ENCODE results near the gene C11orf52.

C11orf52 gene

DNA sequence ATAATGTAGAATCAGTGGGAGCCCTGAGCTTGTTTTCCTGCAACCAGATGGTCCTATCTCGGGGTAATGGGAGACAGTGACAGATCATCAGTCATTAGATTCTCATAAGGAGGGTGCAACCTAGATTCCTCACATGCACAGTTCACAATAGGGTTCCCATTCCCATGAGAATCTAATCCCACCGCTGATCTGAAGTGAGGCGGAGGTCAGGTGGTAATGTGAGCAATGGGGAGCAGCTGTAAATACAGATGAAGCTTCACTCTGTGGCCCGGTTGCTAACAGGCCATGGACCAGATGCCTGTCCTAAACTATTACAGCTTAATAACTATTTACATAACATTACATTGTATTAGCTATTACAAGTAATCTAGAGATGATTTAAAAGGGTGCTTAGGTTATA, 35.4 kb downstream of the C11orf52 start:
- Histone ChIP-seq H2BK120ac (ENCODE audit: low read depth, low read length) (no peak overlapping the region), H3K27me3 (ENCODE audit: insufficient read depth, low read length, poor library complexity) (no peaks in the 10 kb centered on the region), H3K4me2 (ENCODE audit: low read length) (no peak overlapping the region), H3K4me1 (ENCODE audit: control insufficient read depth, low read depth, low read length) (no peaks in the 10 kb centered on the region), H3K79me1 (ENCODE audit: low read length) (no peaks in the 10 kb centered on the region), H3K4ac (ENCODE audit: low read depth, low read length) (no peak overlapping the region), H3K18ac (ENCODE audit: low read length) (no peak overlapping the region), H4K8ac (ENCODE audit: low read depth, low read length) (no peak overlapping the region), H4K5ac (ENCODE audit: low read length) (no peak overlapping the region), H3K9ac (ENCODE audit: low read length) (no peak overlapping the region), H2AK5ac (ENCODE audit: low read length) (no peak overlapping the region), H3K27ac (ENCODE audit: low read depth, low read length) (no peak overlapping the region), H3K36me3 (ENCODE audit: control insufficient read depth, insufficient read depth, low read length) (no peaks in the 10 kb centered on the region), H3K79me2 (ENCODE audit: control insufficient read depth, insufficient read depth, low read length) (no peaks in the 10 kb centered on the region), H2BK5ac (ENCODE audit: low read length) (no peak overlapping the region), H3K23ac (ENCODE audit: low read length) (no peak overlapping the region), H2BK15ac (replicated peaks; ENCODE audit: low read depth) (no peak overlapping the region), H3K56ac (ENCODE audit: low read length) (no peak overlapping the region), H3K4me3 (ENCODE audit: low read length) (no peak overlapping the region)
- no CpG with 5 or more reads among the region's 4 CpGs for WGBS (ENCODE audit: extremely low coverage, insufficient coverage, low lambda C conversion rate)
- DNase-seq, result no peak

GRCh38 chr11:111957663-111958444, 39.1 kb downstream of the C11orf52 start:
- no peak overlapping the region for H3K4ac ChIP-seq (ENCODE audit: low read depth, low read length)
- H3K18ac ChIP-seq (ENCODE audit: low read length), result no peak overlapping the region
- no peak overlapping the region for H2AK5ac ChIP-seq (ENCODE audit: low read length)
- no peak for DNase-seq
- H3K27me3 ChIP-seq (ENCODE audit: insufficient read depth, low read length, poor library complexity), result no peaks in the 10 kb centered on the region
- WGBS (ENCODE audit: extremely low coverage, insufficient coverage, low lambda C conversion rate), result no CpG with 5 or more reads among the region's 12 CpGs
- no peak overlapping the region for H3K56ac ChIP-seq (ENCODE audit: low read length)
- no peaks in the 10 kb centered on the region for H3K79me1 ChIP-seq (ENCODE audit: low read length)
- H3K4me2 ChIP-seq (ENCODE audit: low read length), result no peak overlapping the region
- H2BK15ac ChIP-seq (replicated peaks; ENCODE audit: low read depth), result no peak overlapping the region
- no peak overlapping the region for H3K23ac ChIP-seq (ENCODE audit: low read length)
- no peak overlapping the region for H3K27ac ChIP-seq (ENCODE audit: low read depth, low read length)
- no peak overlapping the region for H3K9ac ChIP-seq (ENCODE audit: low read length)
- H3K79me2 ChIP-seq (ENCODE audit: control insufficient read depth, insufficient read depth, low read length), result no peaks in the 10 kb centered on the region
- no peak overlapping the region for H4K5ac ChIP-seq (ENCODE audit: low read length)
- H3K4me3 ChIP-seq (ENCODE audit: low read length), result no peak overlapping the region
- H2BK120ac ChIP-seq (ENCODE audit: low read depth, low read length), result no peak overlapping the region
- no peak overlapping the region for H2BK5ac ChIP-seq (ENCODE audit: low read length)
- no peaks in the 10 kb centered on the region for H3K36me3 ChIP-seq (ENCODE audit: control insufficient read depth, insufficient read depth, low read length)
- no peak overlapping the region for H4K8ac ChIP-seq (ENCODE audit: low read depth, low read length)
- H3K4me1 ChIP-seq (ENCODE audit: control insufficient read depth, low read depth, low read length), result peaks cover 4% of the 10 kb centered on the region

DNA sequence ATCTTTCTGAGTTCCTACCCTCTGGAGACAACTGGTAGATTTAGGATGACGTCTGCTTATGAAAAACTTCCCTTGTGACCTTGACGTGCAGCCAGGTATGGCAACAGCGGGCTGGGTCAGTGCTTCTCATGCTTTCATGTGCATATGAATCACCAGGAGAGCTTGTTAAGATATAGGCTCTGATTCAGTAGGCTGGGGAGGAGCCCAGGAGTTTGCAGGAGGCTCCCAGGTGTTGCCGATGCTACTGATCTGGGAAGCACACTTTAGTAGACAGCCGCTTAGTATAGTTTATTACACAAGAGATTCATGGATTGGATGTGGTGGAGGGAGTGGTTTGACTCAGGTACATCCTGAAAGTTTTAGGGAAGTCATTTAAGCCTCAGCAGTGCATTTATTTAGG, 42.2 kb downstream of the C11orf52 start:
- WGBS (ENCODE audit: extremely low coverage, insufficient coverage, low lambda C conversion rate), result no CpG with 5 or more reads among the region's 5 CpGs
- no peak overlapping the region for H3K27ac ChIP-seq (ENCODE audit: low read depth, low read length)
- no peak overlapping the region for H2AK5ac ChIP-seq (ENCODE audit: low read length)
- H3K4me1 ChIP-seq (ENCODE audit: control insufficient read depth, low read depth, low read length), result peaks cover 4% of the 10 kb centered on the region
- no peak overlapping the region for H3K9ac ChIP-seq (ENCODE audit: low read length)
- peak; percentile 37 for DNase-seq
- H3K23ac ChIP-seq (ENCODE audit: low read length), result no peak overlapping the region
- no peak overlapping the region for H3K18ac ChIP-seq (ENCODE audit: low read length)
- no peak overlapping the region for H2BK15ac ChIP-seq (replicated peaks; ENCODE audit: low read depth)
- no peak overlapping the region for H2BK120ac ChIP-seq (ENCODE audit: low read depth, low read length)
- no peaks in the 10 kb centered on the region for H3K79me1 ChIP-seq (ENCODE audit: low read length)
- H3K36me3 ChIP-seq (ENCODE audit: control insufficient read depth, insufficient read depth, low read length), result no peaks in the 10 kb centered on the region
- no peak overlapping the region for H3K56ac ChIP-seq (ENCODE audit: low read length)
- H3K27me3 ChIP-seq (ENCODE audit: insufficient read depth, low read length, poor library complexity), result no peaks in the 10 kb centered on the region
- H3K79me2 ChIP-seq (ENCODE audit: control insufficient read depth, insufficient read depth, low read length), result no peaks in the 10 kb centered on the region
- no peak overlapping the region for H4K5ac ChIP-seq (ENCODE audit: low read length)
- no peak overlapping the region for H4K8ac ChIP-seq (ENCODE audit: low read depth, low read length)
- no peak overlapping the region for H3K4me3 ChIP-seq (ENCODE audit: low read length)
- H2BK5ac ChIP-seq (ENCODE audit: low read length), result no peak overlapping the region
- H3K4ac ChIP-seq (ENCODE audit: low read depth, low read length), result no peak overlapping the region
- no peak overlapping the region for H3K4me2 ChIP-seq (ENCODE audit: low read length)

DNA sequence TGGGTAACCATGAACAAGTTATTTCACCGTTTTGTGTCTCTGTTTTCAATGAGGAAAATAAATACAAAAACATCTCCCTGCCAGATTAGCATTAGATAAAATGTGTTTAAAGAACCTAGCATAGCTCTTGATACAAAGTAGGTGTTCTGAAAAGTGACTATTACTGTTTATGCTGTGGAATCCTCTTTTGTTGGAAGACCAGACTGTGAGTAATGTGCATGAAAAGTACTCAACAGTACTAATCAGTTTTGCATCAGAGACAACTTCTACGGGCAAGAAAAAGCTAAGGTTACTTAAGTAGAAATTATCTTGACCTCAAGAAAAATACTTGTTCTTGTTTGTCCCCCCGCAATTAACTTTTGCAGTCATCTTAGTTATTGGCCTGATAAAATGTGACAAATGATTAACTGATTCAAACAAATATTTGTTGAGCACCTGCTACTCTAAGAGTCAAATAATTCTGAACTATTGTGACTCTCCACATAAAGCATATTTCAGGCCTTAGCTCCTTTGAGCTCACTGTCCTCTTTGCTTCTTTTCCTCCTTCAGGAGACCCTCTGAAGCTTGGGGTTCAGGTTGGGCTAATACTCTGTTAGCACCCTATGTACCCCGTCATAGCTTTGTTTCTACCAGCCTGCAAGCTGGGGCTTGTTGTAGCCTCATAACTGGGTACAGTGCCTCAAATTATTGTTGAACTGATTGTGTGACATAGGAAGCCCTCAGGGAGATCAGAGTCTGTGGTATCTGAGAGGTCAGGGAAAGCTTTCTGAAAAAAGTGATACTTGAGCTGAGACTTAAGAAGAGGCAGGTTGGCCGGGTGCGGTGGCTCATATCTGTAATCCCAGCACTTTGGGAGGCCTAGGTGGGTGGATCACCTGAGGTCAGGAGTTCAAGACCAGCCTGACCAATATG, 42.9 kb downstream of the C11orf52 start:
- H2BK15ac ChIP-seq (replicated peaks; ENCODE audit: low read depth), result no peak overlapping the region
- H4K8ac ChIP-seq (ENCODE audit: low read depth, low read length), result no peak overlapping the region
- H3K36me3 ChIP-seq (ENCODE audit: control insufficient read depth, insufficient read depth, low read length), result no peaks in the 10 kb centered on the region
- WGBS (ENCODE audit: extremely low coverage, insufficient coverage, low lambda C conversion rate), result no CpG with 5 or more reads among the region's 6 CpGs
- H2BK120ac ChIP-seq (ENCODE audit: low read depth, low read length), result no peak overlapping the region
- H3K79me1 ChIP-seq (ENCODE audit: low read length), result no peaks in the 10 kb centered on the region
- H3K9ac ChIP-seq (ENCODE audit: low read length), result no peak overlapping the region
- no peaks in the 10 kb centered on the region for H3K27me3 ChIP-seq (ENCODE audit: insufficient read depth, low read length, poor library complexity)
- no peaks in the 10 kb centered on the region for H3K79me2 ChIP-seq (ENCODE audit: control insufficient read depth, insufficient read depth, low read length)
- H4K5ac ChIP-seq (ENCODE audit: low read length), result no peak overlapping the region
- H2AK5ac ChIP-seq (ENCODE audit: low read length), result no peak overlapping the region
- H2BK5ac ChIP-seq (ENCODE audit: low read length), result no peak overlapping the region
- DNase-seq, result no peak
- H3K56ac ChIP-seq (ENCODE audit: low read length), result no peak overlapping the region
- no peak overlapping the region for H3K27ac ChIP-seq (ENCODE audit: low read depth, low read length)
- no peak overlapping the region for H3K4me3 ChIP-seq (ENCODE audit: low read length)
- no peak overlapping the region for H3K4me2 ChIP-seq (ENCODE audit: low read length)
- no peak overlapping the region for H3K23ac ChIP-seq (ENCODE audit: low read length)
- no peak overlapping the region for H3K4ac ChIP-seq (ENCODE audit: low read depth, low read length)
- peaks cover 4% of the 10 kb centered on the region for H3K4me1 ChIP-seq (ENCODE audit: control insufficient read depth, low read depth, low read length)
- H3K18ac ChIP-seq (ENCODE audit: low read length), result no peak overlapping the region

DNA sequence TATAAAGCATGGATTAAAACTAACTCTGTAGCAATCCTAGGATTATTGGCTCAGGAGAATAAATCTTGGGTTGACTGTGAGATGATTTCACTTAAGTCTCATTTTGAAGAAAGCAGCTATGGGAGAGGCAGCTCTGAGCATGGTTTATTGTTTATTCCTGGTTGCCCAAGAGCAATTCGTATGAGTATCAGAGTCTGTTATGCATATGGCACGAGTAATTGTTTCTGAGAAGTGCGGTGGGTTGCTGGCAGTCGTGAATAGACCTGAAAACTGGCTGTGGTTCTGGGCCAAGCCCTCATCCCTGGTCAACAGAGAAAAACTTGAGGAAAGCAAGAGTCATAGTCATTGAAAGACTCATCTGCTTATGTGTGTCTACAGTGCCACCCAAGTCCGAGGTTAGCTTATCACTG, 45.2 kb downstream of the C11orf52 start:
- no peaks in the 10 kb centered on the region for H3K36me3 ChIP-seq (ENCODE audit: control insufficient read depth, insufficient read depth, low read length)
- no peak overlapping the region for H3K9ac ChIP-seq (ENCODE audit: low read length)
- no peak overlapping the region for H4K8ac ChIP-seq (ENCODE audit: low read depth, low read length)
- H3K27me3 ChIP-seq (ENCODE audit: insufficient read depth, low read length, poor library complexity), result no peaks in the 10 kb centered on the region
- H3K79me2 ChIP-seq (ENCODE audit: control insufficient read depth, insufficient read depth, low read length), result no peaks in the 10 kb centered on the region
- no peak overlapping the region for H3K4me3 ChIP-seq (ENCODE audit: low read length)
- no peak overlapping the region for H4K5ac ChIP-seq (ENCODE audit: low read length)
- H3K23ac ChIP-seq (ENCODE audit: low read length), result no peak overlapping the region
- H3K4me1 ChIP-seq (ENCODE audit: control insufficient read depth, low read depth, low read length), result peaks cover 4% of the 10 kb centered on the region
- H2BK15ac ChIP-seq (replicated peaks; ENCODE audit: low read depth), result no peak overlapping the region
- H3K56ac ChIP-seq (ENCODE audit: low read length), result no peak overlapping the region
- no peak overlapping the region for H3K27ac ChIP-seq (ENCODE audit: low read depth, low read length)
- H3K4ac ChIP-seq (ENCODE audit: low read depth, low read length), result no peak overlapping the region
- H2BK120ac ChIP-seq (ENCODE audit: low read depth, low read length), result no peak overlapping the region
- no peak overlapping the region for H3K4me2 ChIP-seq (ENCODE audit: low read length)
- H2AK5ac ChIP-seq (ENCODE audit: low read length), result no peak overlapping the region
- no CpG with 5 or more reads among the region's 5 CpGs for WGBS (ENCODE audit: extremely low coverage, insufficient coverage, low lambda C conversion rate)
- H3K79me1 ChIP-seq (ENCODE audit: low read length), result no peaks in the 10 kb centered on the region
- no peak for DNase-seq
- H3K18ac ChIP-seq (ENCODE audit: low read length), result no peak overlapping the region
- no peak overlapping the region for H2BK5ac ChIP-seq (ENCODE audit: low read length)

Data from mesendoderm (in vitro differentiated cells).